Smooth muscle cell of bladder (primary cell): ENCODE data around the gene CLIC5. TPM values are rescaled to one million over a fixed set of nuclear protein-coding genes. Genes with fewer than 3 reads are reported as not detected.

Source experiments
- total RNA-seq: library from RNA; depleted of rRNA; stranded (reverse); fragments of >200 nt; gene quantifications from 2 replicates; pipeline ENCODE4 v1.2.3, GENCODE V29; 2014

Gene CLIC5
- total RNA-seq: 0.09 TPM in 1 of 2 replicates, not detected in the other

DNA sequence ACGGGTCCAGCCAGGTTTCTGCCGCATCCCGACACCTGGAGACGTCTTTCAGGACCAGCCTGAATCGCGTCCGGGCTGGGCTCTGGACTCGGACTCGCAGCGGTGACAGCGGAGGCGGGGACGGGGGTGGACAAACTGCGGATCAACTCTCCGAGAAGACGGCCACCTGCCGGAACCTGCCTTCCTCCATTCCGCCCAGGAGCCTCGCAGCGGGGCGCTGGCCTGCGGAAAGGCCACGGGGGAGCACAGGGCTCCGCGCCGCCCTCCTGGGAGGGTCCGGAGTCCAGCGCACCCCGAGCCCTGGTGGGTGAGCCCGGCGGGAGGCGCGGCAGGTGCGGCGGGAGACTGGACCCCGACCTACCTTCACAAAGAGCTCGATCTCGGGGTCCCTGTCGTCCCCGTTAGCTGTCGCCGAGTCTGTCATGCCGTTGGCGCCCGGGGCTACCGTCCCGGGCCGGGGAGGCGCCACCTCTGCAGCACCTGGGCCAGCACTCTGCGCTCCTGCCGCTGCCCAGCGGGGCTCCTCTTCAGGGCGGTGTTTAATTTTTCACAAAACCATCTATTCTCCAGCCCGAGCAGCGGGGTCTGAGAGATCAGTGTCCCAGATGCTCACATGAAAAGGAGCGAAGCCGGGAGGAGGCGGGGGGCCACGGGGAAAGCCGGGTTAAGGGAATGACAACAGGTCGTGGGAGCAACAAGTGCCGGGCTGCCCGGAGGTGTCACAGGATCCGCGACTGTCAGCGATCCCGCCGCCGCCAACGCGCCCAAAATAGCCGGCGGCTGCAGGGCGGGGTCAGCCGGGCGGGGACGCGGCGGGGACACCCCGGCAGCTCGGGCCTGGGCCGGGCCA, at the start of gene CLIC5:
CLIC5 (minus strand) TSS at position 742 of the 850 bp plus-strand sequence; CDS start at position 424, 318 bp downstream.

Other genes with a start within 250 kb of the CLIC5 start
- gene ENPP4, start 114.1 kb upstream of the CLIC5 start, total RNA-seq: 2.6 and 2.8 TPM in 2 replicates
- 0.46 and 0.85 TPM in 2 replicates for gene ENPP5, start 155.1 kb upstream of the CLIC5 start, total RNA-seq